ENCODE data around the gene ESYT2.

Gene ESYT2

GRCh38 chr7:158685693-158686092 is 143.6 kb downstream of the ESYT2 start:
- DNase-seq = no peak

DNA sequence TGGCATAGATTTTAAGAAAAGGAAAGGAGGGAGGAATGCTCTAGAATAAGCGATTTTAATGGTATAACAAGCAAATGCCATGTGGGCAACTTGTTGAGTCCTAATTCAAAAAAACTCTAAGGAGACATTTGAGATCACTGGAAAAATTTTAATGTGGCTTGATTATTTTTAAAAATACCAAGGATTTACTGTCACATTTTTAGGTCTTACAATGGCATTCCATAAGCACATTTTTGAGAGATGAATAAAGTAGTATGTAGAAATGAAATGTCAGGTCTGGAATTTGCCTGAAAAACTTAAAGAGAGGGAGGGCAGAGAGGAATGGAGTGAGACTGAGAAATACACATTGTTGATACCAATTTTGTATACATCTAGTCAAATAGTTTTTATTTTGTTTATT is 145.0 kb downstream of the ESYT2 start:
- DNase-seq = no peak

- DNase-seq = no peak
These were observed 145.8 kb downstream of the ESYT2 start for GRCh38 chr7:158683541-158683940.

GRCh38 chr7:158682456-158682855 is 146.9 kb downstream of the ESYT2 start:
- no peak for DNase-seq
